GM21737 (cell line): ENCODE data around the gene OXGR1.

Experiments
- ATAC-seq: cut with Tn5 transposase; IDR thresholded peaks from one replicate; pipeline ENCODE4 v1.9.1; 2021; ENCODE audit warnings: mild to moderate bottlenecking, moderate library complexity; ENCODE audit not compliant: unreplicated experiment

OXGR1 gene

DNA sequence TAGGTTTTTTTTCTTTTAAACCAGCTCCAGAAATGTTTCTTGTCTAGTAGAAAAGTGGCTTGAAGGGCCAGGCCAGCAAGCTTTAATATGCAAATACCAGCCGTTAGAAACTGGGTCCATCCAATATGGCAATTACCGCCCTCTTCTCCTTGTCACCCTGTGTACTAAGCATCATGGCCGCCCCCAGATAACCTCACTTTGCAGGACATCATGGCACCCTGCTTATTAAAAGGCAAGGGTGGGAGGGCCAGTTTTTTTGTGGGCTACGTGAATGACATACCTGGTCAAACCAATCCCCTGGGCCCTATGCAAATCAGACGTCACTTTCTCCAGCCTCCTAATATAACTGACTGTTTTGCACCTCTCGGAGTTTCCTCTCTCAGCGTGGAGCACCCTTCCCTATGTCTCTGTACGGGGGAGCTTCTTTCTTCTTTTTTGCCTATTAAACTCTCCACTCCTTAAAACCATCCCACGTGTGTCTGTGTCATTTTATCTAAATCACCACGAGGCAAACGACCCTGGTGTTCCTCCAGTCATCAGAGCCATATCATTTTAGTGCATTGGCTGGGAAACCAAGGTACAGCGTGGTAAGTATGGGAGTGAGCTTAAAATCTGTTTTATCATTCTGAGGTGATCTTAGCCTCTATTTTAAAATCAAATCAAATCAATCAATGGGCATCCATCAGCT is 27.7 kb downstream of the OXGR1 start:
- ATAC-seq: no peak

DNA sequence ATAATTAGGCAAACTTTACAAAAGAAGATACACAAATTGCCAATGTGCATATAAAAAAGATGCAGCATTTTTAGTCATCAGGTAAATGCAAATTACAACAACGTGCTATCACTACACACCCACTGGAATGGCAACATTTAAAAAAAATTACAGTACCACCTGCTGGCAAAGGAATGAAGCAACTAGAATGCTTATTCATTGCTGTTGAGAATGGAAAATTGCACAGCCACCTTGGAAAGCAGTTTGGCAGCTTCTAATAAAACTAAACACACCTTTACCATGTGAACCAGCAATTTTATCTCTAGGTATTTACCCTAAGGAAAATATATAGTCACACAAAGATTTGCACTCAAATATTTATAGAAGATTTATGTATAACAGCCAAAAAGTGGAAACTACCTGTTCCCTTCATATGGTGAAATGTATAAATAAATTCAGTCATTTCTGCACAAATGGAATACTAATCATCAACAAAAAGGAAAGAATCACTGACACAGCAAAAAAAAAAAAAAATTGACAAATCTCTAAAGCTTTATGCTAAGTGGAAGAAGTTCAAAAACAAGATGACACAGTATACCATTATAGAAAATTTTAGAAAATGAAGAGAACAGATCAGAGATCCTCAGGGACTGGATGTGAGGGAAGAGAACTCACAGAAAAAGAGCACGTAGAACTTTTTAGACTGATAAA is 30.3 kb downstream of the OXGR1 start:
- ATAC-seq: no peak

DNA sequence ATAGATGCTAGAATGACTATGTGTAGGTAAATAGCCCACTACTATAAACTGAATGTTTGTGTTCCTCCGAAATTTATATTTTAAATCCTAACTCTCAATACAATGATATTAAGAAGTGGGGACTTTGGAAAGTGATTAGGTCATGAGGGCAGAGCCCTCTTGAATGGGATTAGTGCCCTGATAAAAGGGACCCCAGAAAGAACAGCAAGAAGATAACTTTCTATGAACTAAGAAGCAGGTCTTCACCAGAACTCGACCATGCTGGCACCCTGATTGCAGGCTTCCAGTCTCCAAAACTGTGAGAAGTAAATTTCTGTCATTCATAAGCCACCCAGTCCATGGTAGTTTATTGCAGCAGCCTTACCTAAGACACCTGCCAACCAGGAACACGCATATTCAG is 33.9 kb downstream of the OXGR1 start:
- no peak for ATAC-seq

DNA sequence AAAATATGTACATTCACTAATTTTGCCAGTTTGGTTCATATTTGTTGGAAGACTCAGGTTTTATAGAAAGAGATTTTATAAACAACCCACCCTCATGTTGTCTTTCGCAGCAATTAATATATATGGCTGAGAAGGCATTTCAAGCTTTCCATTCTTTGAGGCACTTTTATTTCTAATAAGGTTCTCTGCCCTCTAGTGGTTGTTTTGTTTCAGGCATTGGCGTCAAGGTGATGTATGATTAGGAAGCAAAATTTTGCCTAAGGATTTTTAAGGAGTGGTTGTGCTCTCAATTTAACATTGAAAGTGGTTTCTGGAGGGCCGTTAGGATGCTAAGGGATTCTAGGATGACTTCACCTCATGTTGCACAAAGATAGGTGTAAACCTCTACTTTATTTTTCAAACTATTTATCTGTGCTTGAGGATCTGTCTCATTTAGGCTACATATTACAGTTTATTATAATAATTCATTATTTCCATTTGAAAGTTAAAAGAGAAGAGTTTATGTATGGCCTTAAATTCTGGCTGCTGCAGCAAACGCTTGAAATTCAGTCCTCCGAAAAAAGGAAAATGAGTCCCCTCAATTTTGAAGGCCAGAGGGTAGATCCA is 35.9 kb downstream of the OXGR1 start:
- no peak for ATAC-seq

DNA sequence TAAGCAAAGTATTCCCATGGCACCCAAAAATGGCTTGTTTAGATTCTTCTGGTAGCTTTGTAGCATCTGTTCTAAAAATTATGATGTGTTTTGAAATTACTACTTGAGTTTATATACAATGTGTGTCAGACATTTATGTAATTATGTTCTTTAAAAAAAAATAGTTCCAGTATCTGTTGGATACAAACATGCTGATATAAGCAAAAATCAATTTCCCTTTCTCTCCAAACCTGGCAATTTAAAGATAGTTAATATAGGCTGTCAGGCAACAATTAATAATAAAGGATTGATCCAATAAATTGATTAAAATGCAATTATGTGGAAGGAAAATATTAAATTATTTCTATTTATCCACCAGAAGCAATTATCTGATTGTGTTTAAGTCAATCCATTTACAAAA is 41.7 kb downstream of the OXGR1 start:
- ATAC-seq: no peak

DNA sequence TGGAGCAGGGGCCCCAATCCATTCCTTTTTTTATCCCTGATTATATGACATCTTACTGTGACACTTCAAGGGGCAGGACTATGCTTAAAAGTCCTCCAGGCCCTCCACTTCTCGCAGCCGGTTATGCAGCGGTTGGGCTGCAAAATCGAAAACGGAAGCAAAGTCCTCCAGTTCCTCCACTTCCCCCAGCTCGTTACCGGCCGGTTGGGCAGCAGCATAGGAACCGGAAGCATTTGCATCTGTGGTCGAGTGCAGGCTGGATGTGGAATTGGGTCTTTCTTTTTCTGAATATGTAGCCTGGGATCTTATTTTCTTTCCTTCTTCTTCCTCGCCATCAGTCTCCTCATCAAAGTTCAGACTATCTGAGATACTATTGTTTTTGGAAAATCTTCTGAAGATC is 46.1 kb downstream of the OXGR1 start:
- no peak for ATAC-seq

GRCh38 chr13:96947343-96947910 is 46.8 kb downstream of the OXGR1 start:
- ATAC-seq: no peak

GRCh38 chr13:96946709-96947311 is 47.5 kb downstream of the OXGR1 start:
- ATAC-seq: no peak

DNA sequence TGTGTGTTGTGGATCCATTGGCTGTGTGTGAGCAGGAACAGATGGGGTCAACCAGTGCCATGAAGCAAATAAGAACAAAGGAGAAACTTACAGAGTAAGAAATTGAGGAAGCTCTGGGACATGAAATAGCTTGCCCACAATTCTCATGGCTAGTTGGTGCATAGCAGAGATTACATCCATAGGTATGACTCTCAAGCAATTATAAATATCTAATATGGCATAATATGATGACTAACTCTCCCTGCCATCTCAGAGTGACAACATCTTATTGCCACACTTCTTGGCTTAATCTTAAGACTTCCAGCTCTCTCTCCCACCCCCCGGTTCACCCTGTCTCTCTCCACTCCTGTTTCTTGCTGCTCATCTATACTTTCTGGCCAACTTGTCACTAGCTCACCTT is 53.3 kb downstream of the OXGR1 start:
- ATAC-seq: no peak

DNA sequence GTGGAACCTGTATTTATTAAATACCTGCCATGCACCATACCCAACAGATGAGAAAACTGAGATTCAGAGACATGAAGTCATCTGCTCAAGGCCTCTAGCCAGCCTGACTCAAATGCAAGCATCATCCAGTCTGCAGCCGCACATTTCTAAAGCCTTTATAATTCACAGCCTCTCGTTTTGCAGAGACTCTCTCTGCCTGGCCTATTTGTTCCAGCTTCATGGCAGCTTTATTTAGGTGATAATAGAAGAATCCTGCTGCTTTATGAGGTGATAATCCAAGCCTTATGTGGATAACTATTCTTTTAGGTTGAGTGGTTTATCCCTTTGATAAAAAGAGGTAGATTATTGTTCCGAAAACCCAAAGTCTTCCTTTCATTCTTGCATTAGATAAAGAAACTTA is 58.4 kb downstream of the OXGR1 start:
- ATAC-seq: no peak
